Esophagus muscularis mucosa (tissue), 4 donors: Measurements from ENCODE around the gene KMT5B.

Experiments
- CTCF ChIP-seq, 3 experiments: fragments of 200-600 bp in 2 of 3; fragments of 450-650 bp in 1 of 3; sonication (generic) in 2 of 3; IDR thresholded peaks; one replicate each; pipeline ENCODE4 v1.5.1; 2017 to 2019; ENCODE audit warnings: antibody characterized with exemption in 3 of 3, mild to moderate bottlenecking in 2 of 3, moderate library complexity in 1 of 3
- EP300 ChIP-seq: sonication (generic); formaldehyde crosslinking; IDR thresholded peaks from one replicate; pipeline ENCODE4 v1.6.1; 2017; ENCODE audit warnings: antibody characterized with exemption
- POLR2AphosphoS5 ChIP-seq, 2 donors: sonication (generic); formaldehyde crosslinking; IDR thresholded peaks; one replicate each; pipeline ENCODE4 v1.6.1; 2017; ENCODE audit warnings: antibody characterized with exemption in 2 of 2

GRCh38 chr11:68202165-68202564 is 10.9 kb downstream of the KMT5B start:
- TF ChIP-seq CTCF (IDR thresholded peaks at IDR 0.05) (no peak), POLR2AphosphoS5 (IDR thresholded peaks at IDR 0.05) (no peak), EP300 (no peak)
